Measurements from ENCODE around the gene PADI2.

DNA sequence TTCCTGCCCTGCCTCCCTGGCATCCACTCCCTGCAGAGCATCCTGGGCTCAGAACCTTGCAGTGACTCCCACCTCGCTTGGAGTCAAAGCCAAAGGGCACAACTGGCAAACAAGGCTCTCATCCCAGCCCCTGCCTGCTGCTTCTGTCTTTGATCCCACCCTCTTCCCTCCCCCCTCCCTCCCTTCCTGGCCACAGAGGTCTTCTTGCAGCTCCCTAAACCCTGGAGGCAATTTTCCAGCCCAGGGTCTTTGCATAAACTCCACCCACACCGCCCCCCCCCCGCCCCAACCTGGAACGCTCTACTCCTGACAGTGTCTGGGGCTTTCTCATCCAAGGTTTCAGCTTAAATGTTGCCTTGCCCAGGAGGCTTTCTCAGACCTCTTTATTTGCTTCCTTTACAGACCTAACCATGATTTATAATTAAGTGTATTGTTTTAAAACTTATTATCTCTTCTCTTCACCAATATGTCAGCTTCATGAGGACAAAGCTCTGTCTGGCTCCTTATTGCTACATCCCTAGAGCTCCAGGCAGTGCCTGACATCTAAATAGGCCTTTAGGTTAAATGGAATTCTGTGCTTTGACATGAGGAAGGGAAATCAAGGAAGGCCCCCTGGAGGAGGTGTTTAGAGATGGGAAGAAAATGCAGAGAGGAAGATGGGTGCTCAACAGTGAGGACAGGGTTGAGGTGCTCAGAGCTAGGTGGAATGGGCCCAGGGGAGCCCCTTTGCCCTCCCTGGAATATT, 48.0 kb upstream of the PADI2 start:
- TF ChIP-seq POLR2A (IDR thresholded peaks at IDR 0.05) (no peak), POLR2AphosphoS5 (IDR thresholded peaks at IDR 0.05) (no peak), EP300 (IDR thresholded peaks at IDR 0.05) (no peak)
- TF ChIP-seq, protein P1, sequence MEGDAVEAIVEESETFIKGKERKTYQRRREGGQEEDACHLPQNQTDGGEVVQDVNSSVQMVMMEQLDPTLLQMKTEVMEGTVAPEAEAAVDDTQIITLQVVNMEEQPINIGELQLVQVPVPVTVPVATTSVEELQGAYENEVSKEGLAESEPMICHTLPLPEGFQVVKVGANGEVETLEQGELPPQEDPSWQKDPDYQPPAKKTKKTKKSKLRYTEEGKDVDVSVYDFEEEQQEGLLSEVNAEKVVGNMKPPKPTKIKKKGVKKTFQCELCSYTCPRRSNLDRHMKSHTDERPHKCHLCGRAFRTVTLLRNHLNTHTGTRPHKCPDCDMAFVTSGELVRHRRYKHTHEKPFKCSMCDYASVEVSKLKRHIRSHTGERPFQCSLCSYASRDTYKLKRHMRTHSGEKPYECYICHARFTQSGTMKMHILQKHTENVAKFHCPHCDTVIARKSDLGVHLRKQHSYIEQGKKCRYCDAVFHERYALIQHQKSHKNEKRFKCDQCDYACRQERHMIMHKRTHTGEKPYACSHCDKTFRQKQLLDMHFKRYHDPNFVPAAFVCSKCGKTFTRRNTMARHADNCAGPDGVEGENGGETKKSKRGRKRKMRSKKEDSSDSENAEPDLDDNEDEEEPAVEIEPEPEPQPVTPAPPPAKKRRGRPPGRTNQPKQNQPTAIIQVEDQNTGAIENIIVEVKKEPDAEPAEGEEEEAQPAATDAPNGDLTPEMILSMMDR (IDR thresholded peaks at IDR 0.05): no peak

All from upper lobe of left lung (tissue), 4 donors.